D721Med (cell line): Measurements from ENCODE around the gene TTLL5.

ENCODE experiments used
- DNase-seq: peaks from one replicate; pipeline ENCODE4 v3.0.0; 2011; ENCODE audit warnings: low spot score; ENCODE audit not compliant: insufficient read length
- FAIRE-seq: peaks from 2 replicates; lab custom pipeline; 2011; peaks lifted over from hg19 to GRCh38; lab: Jason Lieb, UNC
- CTCF ChIP-seq: IDR thresholded peaks from 2 replicates; pipeline ENCODE4 v1.5.1; 2012; ENCODE audit warnings: mild to moderate bottlenecking, control low read depth; ENCODE audit not compliant: insufficient read depth; ENCODE audit errors: missing control alignments

TTLL5 gene

DNA sequence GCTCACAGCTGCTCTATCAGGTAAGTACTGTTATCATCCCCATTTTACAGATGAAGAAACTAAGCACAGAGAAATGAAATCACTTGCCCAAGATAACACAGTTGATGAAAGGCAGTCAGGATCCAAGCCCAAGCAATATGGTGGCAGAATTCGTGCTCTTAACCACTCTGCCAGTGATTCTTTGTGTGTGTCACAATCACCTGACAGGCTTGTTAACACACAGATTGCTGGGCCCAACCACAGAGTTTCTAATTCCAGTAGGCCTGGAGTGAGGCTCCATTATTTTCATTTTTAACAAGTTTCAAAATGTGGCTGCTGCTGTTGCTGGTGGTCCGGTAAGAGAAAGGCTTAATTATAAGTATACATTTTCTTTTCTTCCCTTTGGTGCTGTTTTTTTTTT is 186.5 kb downstream of the TTLL5 start:
- no peak for TF ChIP-seq CTCF
- FAIRE-seq (no peak), DNase-seq (no peak)

DNA sequence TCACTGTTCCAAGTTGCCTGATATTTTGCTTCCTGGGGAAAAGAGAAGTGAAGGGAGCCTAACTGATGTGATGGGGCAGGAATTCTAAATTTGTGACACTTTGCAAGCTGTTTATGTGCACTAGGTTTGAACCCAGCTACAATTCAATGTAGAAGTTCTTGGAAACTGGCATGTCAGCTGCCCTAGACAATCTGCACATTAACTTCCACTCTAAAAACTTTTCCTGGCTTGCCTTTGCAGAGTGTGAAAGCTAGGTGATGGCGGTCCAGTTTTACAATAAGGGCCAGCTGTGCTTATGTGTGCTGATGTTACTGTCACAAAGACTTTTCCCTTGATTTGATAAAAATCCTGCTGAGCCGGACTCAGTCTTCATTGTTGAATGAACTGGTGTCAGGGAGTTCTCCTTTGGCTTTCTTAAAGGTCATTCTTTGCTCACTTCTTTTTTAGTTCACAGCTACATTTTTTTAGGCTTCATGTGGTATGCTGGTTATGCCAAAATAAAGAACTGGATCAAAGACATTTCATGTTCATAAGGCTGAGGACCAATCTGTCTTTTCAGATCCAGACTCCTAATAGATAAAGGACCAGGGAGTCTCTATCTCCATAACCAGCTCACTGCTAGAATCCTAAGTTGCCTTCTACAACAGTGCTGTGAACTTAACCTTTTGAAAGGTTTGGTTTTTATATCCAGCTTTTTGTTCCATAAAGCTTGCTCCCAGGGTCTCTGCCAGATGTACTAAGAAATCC is 187.3 kb downstream of the TTLL5 start:
- no peak for TF ChIP-seq CTCF

GRCh38 chr14:75849300-75849895 is 188.4 kb downstream of the TTLL5 start:
- FAIRE-seq (no peak), DNase-seq (no peak)
- TF ChIP-seq CTCF = no peak

More for the DNA sequence above, 187.3 kb downstream of the TTLL5 start:
- DNase-seq (no peak), FAIRE-seq (no peak)

- FAIRE-seq (no peak), DNase-seq (no peak)
- TF ChIP-seq CTCF = no peak
These were observed 190.5 kb downstream of the TTLL5 start for GRCh38 chr14:75851574-75851866.

GRCh38 chr14:75854111-75854799 is 193.2 kb downstream of the TTLL5 start:
- DNase-seq (no peak), FAIRE-seq (peak; percentile 16)
- TF ChIP-seq CTCF = no peak

DNA sequence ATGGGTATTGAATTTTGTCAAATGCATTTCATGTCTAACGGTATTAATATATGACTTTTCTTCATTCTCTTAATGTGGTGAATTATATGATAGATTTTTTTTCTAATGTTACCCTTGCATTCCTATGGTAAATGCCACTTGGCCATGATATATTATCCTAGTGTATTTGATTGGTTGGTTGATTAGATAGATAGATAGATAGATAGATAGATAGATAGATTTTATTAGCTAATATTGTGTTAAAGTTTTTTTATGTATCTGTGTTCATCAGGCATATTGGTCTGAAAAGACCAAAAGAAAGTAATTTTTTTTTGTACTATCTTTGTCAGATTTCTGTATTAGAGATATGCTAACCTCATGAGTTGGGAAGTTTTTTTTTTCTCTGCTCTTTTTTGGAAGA is 196.2 kb downstream of the TTLL5 start:
- FAIRE-seq (no peak), DNase-seq (no peak)
- TF ChIP-seq CTCF = no peak

- FAIRE-seq = no peak
- no peak for TF ChIP-seq CTCF
- no peak for DNase-seq
These were observed 197.3 kb downstream of the TTLL5 start for GRCh38 chr14:75858362-75858761.
